ENCODE results near the gene CUL9.

DNA sequence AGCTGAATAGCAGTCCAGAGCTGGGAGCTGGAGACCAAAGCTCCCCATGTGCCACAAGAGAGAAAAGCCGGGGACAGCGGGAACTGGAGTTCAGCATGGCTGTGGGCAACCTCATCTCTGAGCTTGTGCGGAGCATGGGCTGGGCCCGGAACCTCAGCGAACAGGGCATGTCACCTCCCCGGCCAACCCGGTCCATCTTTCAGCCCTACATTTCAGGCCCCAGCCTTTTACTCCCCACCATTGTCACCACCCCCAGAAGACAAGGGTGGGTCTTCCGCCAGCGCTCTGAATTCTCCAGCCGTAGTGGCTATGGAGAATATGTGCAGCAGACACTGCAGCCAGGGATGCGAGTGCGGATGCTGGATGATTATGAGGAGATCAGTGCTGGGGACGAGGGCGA lies 4.0 kb downstream of the CUL9 start:
- TF ChIP-seq, protein P1, sequence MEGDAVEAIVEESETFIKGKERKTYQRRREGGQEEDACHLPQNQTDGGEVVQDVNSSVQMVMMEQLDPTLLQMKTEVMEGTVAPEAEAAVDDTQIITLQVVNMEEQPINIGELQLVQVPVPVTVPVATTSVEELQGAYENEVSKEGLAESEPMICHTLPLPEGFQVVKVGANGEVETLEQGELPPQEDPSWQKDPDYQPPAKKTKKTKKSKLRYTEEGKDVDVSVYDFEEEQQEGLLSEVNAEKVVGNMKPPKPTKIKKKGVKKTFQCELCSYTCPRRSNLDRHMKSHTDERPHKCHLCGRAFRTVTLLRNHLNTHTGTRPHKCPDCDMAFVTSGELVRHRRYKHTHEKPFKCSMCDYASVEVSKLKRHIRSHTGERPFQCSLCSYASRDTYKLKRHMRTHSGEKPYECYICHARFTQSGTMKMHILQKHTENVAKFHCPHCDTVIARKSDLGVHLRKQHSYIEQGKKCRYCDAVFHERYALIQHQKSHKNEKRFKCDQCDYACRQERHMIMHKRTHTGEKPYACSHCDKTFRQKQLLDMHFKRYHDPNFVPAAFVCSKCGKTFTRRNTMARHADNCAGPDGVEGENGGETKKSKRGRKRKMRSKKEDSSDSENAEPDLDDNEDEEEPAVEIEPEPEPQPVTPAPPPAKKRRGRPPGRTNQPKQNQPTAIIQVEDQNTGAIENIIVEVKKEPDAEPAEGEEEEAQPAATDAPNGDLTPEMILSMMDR (IDR thresholded peaks at IDR 0.05), result no peak
- TF ChIP-seq POLR2A (IDR thresholded peaks at IDR 0.05), result no peak
